BJ (cell line): Measurements from ENCODE around the gene LOXHD1. TPM values are rescaled to one million over a fixed set of nuclear protein-coding genes. Genes with fewer than 3 reads are reported as not detected.

ENCODE experiments used
- CTCF ChIA-PET: fragments of 350-600 bp; formaldehyde crosslinking; extraction: SDS; loops from one replicate; lab custom pipeline; 2021; ENCODE audit warnings: antibody characterized with exemption, inconsistent platforms; lab: Yijun Ruan, JAX
- POLR2A ChIA-PET: fragments of 300-600 bp; sonication (Branson Sonifier 250); formaldehyde crosslinking; extraction: SDS; loops from one replicate; lab custom pipeline; 2021; ENCODE audit warnings: antibody characterized with exemption; lab: Charles Lee
- DNase-seq: peaks from one replicate; pipeline ENCODE4 v3.0.0-alpha.2; 2011; ENCODE audit warnings: low read depth
- H3K27me3 ChIP-seq: 2 replicates; pipeline ENCODE4 v1.6.0; 2011; ENCODE audit warnings: low read length; ENCODE audit not compliant: control insufficient read depth, insufficient read depth
- H3K36me3 ChIP-seq: 2 replicates; pipeline ENCODE4 v1.5.1; 2011; ENCODE audit warnings: low read length; ENCODE audit not compliant: control insufficient read depth, insufficient read depth
- H3K4me3 ChIP-seq: 2 replicates; pipeline ENCODE4 v1.5.1; 2011; ENCODE audit warnings: low read depth, mild to moderate bottlenecking, control low read depth, low read length
- CTCF ChIP-seq: IDR thresholded peaks from 2 replicates; pipeline ENCODE4 v1.5.1; 2011; ENCODE audit warnings: low read depth, mild to moderate bottlenecking, control low read depth, inconsistent platforms, low read length, moderate library complexity; ENCODE audit not compliant: insufficient read depth
- polyA plus RNA-seq: library from polyadenylated mRNA; depleted of rRNA; stranded (reverse); fragments of >200 nt; gene quantifications from 2 replicates; pipeline ENCODE4 v1.2.3, GENCODE V29; 2011

LOXHD1 gene
- polyA plus RNA-seq, 1 experiment = not detected

- no peak for TF ChIP-seq CTCF
- no peak for DNase-seq
- no peak overlapping the region for H3K4me3 ChIP-seq
- H3K36me3 ChIP-seq = no peaks in the 10 kb centered on the region
- ChIA-PET CTCF (interaction anchor here (0.6 kb wide), 1 partner anchor 25 kb away, joined by 3 read pairs; no protein-coding TSS in a partner anchor), POLR2A (no interaction called here)
- H3K27me3 ChIP-seq = peaks cover under 1% of the 10 kb centered on the region; the same call in 1 of the 2 replicates
Measured at GRCh38 chr18:46676182-46676835, 19.3 kb upstream of the LOXHD1 start.

GRCh38 chr18:46675112-46675511, 18.1 kb upstream of the LOXHD1 start:
- DNase-seq = no peak
- H3K4me3 ChIP-seq = no peak overlapping the region
- POLR2A ChIA-PET = no interaction called here
- CTCF ChIA-PET = interaction anchor here (0.7 to 1.3 kb wide), 3 partner anchors 17 to 43 kb away, joined by 3 read pairs; no protein-coding TSS in a partner anchor
- TF ChIP-seq CTCF = no peak
- no peaks in the 10 kb centered on the region for H3K36me3 ChIP-seq
- peaks cover 2% of the 10 kb centered on the region; the same call in 1 of the 2 replicates for H3K27me3 ChIP-seq

GRCh38 chr18:46672062-46672970, 15.3 kb upstream of the LOXHD1 start:
- CTCF ChIA-PET = interaction anchor here (5.0 kb wide), 1 partner anchor 14 kb away, joined by 20 read pairs; no protein-coding TSS in a partner anchor

GRCh38 chr18:46668694-46669093, 11.7 kb upstream of the LOXHD1 start:
- POLR2A ChIA-PET = no interaction called here
- CTCF ChIA-PET = interaction anchor here (5.0 kb wide), 1 partner anchor 11 kb away, joined by 20 read pairs; no protein-coding TSS in a partner anchor

More at GRCh38 chr18:46672062-46672970, 15.3 kb upstream of the LOXHD1 start:
- Histone ChIP-seq H3K4me3 (no peak overlapping the region), H3K27me3 (peaks cover 2% of the 10 kb centered on the region; the same call in 1 of the 2 replicates), H3K36me3 (no peaks in the 10 kb centered on the region)
- DNase-seq = no peak
- TF ChIP-seq CTCF = no peak
- POLR2A ChIA-PET = no interaction called here

More at GRCh38 chr18:46668694-46669093, 11.7 kb upstream of the LOXHD1 start:
- H3K36me3 ChIP-seq = no peaks in the 10 kb centered on the region
- peaks cover 3% of the 10 kb centered on the region; the same call in 1 of the 2 replicates for H3K27me3 ChIP-seq
- H3K4me3 ChIP-seq = no peak overlapping the region
- DNase-seq = no peak
- TF ChIP-seq CTCF = no peak
